SK-N-DZ (cell line): ENCODE results near the gene C1orf159.
"Not testable (repeated sequence)": the region's sequence is repeated elsewhere in the genome, so short reads cannot be mapped to it uniquely, and the experiment has no call there.

Experiments
- DNase-seq: peaks from one replicate; pipeline ENCODE4 v3.0.0-alpha.2; 2015; ENCODE audit warnings: low spot score

Gene C1orf159

DNA sequence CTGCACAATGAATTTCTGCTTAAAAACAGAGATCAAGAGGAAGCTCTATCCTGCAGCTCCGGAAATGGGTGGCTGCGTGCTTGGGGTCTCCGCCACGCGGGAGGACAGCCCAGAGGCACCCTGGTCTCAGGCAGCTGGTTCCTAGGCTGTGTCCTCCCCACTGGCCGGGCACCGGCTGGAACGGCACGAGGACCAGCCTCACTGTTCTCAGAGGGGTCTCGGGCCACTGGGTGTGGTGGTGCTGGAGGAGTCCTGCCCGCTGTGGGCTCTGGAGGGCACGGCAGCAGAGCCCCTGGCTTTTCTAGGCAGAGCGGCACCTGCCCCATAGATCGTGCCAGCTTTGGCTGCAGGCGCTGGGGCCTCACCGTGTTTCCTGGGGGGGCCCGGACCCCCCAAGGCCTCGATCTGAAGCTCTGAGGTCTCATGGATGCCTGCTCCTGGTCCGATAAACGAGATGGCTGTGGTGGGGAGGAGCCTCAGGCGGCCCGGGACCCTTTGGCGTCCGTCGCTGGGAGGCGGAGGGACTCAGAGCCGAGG is 33.6 kb downstream of the C1orf159 start:
- no peak for DNase-seq

DNA sequence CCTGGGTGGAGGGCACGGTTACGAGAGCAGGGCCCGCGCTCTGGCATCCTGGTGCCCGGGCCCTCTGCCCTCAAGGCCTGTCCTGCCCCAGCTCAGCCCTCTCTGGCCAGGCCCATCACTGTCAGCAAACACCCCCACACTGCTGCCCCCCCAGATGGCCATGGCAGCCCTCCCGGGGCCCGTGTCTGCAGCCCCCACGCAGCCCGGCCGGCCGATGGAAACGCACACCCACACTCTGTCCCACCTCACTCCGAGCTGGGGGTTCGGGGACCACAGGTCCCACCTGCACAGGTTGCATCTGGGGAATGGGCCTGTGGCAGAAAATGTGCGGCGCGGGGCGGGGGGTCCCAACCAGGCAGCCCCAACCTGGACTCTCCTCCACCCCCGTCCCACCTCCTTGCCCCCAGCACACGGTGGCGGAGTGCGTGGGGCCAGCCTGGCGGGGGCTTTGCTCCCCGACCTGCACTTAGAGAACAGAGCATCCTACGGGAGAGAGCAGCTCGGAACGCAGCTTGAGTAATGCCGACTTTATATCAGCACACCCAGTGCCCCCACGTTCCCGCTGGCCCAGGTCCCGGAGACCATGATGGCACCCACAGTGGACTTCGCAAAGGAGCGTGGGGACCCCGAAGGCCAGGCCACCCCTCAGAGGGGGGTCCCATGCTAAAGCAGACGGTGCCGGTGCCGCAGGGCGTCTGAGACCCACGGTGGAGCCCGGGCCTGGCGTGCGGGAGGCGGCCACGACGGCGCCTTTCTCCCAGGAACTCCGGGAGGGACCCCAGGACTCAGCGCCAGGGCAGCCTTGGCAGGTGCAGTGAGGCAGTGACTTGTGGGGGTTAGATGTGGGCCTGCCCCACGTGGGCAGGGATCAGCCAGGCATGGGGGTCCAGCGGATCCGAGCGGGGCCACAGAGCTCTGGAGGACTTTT is 34.3 kb downstream of the C1orf159 start:
- DNase-seq, result no peak

DNA sequence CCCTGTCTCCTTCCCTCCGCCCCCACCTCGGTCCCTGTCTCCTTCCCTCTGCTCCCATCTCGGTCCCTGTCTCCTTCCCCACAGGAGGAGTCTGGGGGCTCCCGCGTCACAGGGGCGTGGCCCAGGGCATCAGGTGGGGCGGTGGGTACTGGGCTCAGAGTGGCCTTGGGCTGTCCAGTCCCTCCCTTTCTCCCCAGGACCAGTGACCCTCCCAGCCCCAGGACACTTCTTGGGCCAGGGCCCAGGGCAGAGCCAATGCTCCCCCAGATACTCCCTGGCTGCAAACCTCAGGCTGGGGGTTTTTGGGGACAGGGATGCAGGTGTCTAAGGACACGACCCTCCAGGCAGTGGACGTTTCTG is 35.0 kb downstream of the C1orf159 start:
- DNase-seq, result no peak

DNA sequence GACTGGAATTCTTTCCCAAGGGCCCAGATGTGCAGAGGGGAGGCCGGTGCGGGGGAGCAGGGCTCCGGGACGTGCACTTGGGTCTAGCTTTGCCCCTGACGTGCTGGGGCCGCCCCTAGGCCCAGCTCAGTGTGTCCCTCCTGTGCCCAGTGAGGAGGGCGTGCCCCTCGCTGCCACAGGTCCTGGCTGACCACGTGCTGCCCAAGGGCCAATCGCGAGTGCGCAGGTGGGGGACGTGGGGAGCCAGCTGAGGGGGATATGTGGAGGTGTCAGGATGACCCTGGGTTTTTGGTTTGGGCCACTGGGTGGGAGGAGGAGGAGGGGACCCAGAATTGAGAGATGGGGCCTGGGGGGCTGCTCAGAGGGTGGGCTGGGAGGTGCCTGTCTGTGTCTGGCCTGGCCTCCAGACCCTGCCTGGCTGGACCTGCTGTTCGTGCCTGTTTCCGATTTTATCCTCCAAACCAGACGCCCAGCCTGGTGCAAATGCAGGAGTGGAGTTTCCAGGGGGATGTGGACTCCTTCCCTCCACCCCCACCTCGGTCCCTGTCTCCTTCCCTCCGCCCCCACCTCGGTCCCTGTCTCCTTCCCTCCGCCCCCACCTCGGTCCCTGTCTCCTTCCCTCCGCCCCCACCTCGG is 35.6 kb downstream of the C1orf159 start:
- peak; percentile 80 for DNase-seq

DNA sequence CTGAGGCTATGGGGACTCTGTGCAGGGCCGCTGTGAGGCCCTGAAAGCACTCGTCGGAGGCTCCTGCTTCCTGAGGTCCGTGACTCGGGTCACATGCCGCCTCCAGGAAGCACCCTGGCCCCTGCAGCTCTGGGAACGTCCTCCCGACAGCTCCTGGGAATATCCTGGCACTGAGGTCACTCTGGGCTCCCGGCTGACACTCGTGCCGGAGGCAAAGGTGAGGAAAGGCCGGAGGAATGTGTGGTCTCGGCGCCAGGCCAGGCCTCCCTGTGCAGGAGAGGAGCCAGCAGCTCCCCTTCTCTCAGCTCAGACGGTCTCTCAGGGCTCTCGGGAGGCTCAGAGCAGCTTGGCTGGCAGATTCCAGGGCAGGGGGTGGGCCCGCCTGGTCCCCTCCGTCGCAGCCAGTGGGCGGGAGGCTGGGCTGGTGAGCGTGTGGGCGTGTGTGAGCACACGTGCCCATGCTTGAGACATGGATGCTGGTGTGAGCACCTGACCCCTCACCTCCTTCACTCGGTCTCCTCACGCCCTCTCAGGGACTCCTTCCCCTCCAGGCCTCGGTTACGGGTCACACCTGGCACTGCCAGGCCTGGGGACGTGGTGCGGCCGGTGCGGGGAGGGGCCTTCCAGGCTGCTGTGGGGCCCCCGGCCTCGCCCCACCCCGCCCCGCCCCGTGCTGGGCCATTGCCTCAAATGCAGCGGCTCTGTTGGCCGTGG is 36.3 kb downstream of the C1orf159 start:
- peak; percentile 53 for DNase-seq

DNA sequence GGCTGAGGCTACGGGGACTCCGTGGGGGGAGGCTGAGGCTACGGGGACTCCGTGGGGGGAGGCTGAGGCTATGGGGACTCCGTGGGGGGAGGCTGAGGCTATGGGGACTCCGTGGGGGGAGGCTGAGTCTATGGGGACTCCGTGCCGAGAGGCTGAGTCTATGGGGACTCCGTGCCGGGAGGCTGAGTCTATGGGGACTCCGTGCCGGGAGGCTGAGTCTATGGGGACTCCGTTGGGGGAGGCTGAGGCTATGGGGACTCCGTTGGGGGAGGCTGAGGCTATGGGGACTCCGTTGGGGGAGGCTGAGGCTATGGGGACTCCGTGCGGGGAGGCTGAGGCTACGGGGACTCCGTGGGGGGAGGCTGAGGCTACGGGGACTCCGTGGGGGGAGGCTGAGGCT is 38.5 kb downstream of the C1orf159 start:
- DNase-seq, result not testable (repeated sequence)

DNA sequence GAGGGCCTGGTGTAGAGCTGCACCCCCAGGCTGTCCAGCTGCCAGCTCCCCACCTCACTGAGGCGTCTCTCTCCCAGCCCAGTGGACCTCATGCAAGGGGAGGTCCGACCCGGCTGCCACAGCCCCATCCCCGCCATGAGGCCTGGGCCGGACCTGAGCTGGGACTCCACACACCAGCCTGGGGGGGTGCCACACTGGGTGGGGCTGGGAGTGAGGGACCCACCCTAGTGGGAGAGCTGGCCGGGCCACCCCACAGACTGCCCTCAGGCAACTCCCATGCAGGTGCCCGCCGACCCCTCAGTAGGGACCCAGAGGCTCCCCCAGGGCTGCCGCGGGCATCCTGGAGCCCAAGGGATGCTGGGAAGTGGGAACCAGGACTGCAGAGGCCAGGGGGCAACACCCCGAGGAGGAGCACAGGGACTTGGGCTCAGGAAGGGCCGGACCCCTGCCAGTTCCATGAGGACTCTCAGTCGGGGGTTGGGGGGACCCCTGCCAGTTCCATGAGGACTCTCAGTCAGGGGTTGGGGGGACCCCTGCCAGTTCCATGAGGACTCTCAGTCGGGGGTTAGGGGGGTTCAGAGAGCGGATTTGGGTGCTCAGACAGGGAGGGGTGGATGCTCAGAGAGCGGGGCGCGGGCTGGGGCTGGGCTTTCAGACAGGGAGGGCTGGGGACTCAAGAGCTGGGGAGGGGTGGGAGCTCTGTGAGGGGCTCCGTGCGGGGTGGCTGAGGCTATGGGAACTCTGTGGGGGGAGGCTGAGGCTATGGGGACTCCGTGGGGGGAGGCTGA is 40.5 kb downstream of the C1orf159 start:
- DNase-seq, result no peak

DNA sequence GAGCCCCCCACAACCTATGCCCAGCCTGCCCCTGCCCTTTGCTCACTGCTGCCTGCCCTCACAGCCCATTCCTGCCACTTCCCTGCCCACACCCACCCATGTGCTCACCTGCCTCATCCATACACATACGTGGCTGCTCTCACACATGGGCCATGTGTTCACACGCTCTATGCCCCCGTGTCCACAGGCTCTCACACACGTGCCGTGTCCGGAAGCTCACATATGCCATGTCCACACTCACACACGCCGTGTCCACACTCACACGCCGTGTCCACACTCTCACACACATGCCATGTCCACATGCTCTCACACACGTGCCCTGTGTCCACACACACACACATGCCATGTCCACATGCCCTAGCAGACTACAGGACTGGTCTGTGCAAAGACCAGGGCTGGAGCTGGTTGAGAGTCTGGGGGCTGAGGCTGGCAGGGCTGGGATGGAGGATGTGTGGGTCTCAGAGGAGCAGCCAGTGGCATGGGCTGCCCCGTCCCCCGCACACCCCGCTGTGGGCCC is 41.2 kb downstream of the C1orf159 start:
- DNase-seq, result no peak

DNA sequence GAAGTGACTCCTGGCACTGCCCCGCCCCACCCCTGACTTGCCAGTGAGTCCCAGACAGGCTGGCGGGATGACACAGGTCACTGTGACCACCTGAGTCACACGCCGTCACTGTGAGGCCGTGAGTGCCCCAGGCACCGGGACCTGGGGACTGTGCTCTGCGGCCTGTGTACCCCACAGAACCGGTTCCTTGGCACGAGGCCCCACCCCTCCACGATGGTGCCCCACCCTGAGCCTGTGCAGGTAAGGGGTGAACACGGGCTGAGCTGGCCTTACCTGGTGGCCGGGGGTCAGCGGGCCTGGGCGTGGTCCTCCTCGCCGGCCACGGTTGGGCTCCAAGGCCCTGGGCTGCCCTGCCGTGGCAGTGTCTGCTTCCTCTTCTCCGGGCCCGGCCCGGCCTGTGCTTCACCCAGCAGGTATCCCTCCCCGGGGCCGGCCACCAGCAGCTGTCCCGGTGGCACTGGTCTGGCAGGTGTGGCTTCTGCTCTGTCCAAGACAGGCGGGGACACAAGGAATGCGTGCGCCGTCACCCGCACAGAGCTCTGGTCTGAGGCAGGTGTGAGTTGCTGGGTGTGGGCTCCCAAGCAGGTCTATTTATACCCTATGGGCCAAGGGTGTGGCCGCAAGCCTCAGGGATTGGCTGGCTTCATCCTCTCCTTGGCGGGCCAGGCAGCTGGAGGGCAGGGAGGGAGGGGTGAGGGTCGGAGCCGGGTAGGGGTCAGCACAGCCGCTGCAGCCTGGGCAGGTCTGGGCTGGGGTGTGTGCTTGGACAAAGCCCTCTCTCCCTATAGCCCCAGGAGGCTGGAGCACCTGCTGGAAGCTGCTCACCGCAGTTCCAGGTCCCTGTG is 41.9 kb downstream of the C1orf159 start, which contains the start of gene RNF223:
TSS of gene RNF223 (minus strand) at position 564 of the 845 bp plus-strand sequence. CDS start 1,740 bp downstream, outside the sequence.
- no peak for DNase-seq

DNA sequence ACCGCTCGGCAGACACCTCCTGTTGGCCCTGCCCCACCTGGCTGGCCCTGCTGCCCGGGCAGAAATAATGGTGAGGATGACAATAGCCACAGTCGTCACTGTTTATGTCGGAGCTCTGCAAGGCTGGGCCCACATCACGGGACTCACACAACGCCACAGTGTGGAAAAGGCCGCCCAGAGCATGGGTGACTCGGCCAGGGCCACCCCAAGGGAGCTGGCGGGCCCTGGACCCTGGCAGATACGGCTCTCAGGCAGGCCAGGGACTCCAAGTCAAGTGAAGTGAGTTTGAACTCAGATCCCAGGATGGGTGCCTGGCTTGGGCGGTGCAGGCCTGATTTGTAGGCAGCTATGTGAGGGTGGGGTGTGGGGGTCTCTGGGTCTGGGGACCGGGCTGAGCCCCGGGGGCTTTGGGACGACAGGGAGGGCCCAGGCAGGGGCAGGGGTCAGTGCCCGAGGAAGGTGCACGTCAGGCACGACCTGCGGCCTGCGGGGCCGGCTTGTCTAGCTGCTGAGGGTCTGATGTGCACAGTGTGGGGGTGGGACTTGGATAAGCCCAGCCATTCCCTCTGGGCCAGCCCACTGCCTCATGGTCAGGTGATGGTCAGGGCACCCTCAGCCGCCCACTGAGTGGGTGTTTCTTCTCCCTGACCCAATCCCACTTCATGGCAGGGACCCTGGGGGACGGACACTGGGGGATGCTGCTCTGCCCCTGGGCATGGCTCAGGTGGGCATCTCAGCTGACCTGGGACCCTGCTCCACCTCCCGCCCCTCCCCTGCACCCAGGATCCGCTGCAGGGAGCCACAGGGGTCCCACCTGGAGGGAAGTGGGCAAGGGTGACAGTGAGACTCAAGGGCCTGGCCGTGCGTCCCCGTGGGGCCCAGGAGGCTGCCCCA is 42.8 kb downstream of the C1orf159 start:
- DNase-seq, result no peak

DNA sequence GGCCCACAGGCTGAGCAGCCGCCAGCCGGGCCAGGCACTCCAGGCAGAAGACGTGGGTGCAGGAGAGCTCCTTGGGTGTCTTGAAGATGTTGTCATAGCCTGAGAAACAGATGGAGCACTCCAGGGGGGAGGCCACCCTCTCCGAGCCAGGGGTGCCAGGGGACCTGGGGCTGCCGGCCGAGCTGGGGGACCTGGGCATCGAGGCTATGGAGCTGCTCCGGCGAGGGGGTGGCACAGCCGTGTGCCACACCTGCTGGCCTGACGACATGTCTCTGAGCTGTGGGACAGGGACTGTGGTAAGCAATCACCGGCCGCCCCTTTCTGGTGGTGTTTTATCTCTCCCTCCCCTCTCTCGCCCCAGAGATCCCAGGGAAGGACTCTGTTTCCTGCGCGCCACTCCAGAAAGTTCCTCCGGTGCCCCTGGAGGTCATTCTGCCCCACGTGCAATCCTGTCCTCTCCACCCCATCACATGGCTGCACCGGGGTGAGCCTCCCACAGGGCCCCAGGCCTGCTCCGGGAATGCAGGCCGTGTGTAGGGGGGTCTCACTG is 43.5 kb downstream of the C1orf159 start:
- DNase-seq, result no peak

DNA sequence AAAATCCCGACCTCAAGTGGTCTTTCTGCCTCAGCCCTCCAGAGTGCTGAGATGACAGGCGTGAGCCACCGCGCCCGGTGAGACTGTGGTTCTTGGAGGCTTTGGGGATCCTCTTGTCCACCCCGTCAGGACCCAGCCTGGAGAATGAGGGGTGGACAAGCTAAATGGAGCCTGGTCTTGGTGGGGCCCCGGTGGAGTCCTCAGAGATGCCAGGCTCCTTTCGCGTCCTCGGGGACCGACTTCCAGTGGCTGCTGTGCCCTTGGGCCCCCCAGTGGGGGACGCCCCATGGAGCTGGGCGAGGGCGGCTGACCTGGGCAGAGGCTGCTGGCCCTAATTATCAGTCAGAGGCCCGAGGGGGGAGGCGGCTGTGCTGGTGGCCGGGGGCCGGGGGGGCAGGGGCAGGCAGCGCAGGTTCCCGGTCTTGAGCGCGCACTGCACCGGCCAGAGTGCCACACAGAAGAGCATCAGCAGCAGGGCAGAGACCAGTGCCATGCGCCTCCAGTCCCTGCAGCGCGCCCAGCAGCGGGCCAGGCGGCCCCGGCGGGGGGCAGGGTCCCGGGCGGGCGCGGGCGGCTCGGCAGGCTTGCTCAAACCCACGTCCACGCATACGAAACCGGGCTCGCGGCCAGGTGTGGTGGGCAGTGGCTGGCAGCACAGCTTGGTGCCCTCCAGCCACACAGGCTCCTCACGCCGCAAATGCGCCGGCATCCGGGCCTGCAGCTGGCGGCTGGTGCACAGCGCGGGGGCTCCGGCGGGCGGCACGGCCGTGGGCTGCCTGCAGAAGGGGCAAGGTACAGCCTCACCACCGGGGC is 44.2 kb downstream of the C1orf159 start:
- no peak for DNase-seq

DNA sequence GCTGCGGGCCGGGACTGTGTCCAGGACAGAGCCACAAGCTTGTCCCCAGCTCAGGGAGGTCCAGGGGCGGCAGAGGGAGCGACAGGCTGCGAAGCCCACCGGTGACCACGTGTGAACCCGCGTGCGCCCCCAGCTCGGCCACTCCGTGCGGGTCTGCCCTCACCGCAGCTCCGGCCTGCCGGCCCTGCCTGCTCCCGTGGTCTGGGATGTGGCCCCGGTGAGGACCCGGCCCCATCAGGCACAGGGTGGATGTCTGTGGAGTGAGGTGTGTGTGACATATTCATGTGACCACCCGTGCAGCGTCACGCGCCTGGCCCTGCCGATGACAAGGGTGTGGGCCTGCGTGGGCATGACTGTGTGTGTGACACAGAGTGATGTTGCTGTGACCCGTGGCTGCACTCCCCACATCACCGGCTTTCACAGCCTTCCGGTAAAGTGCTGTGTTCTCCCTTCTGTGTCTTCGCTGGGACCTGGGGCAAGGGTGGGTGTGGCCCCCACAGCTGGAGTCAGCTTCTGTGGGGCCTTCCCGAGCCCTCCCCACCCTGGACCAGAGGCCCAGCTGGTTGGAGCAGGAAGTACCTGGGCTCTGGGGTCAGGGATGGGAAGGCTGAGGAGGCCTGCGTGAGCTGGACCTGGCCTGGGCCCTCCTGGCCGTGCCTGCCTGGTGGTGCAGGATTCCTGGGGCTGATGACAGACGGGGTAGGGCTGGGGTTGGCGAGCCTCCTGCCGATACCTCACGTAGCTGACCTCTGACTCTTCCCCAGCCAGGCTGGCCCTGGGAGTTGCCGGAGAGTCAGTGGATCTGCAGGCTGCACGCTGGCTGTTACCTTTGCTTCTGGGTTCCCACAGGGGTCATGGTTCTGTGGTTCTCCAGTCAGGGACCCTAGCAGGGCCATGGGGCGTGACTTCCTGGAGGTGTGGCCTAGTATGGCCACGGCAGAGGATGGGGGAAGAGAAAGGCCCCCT is 45.9 kb downstream of the C1orf159 start:
- no peak for DNase-seq

DNA sequence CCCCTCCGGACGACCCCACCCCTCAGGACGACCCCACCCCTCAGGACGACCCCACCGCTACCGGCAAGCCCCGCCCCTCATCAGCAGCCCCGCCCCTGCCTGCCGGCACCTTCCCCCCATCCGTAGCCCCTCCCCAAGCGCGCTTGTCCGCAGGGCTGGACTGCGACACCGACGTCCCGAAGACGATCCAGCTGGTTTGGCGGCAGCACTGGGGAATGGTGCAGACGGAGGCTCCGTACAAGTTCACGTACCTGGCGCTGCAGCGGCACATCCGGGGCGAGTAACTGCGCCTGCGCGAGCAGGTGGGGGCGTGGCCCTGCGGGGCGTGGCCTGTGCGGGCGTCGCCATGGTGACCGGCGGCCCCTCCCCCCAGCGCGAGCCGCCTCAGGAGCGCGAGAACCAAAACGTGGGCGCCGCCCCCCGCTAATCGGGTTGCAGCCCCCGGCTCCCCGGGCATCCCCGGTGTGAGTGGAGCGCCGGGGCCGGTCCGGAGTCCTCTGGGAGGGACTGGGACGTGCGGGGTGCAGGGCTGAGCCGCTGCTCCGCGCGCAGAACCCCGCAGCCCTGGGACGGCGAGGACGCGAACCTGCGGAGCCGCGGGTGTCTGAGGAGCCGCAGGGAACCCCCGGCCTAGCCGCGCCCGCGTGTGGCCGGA is 46.7 kb downstream of the C1orf159 start:
- DNase-seq, result peak; percentile 65

DNA sequence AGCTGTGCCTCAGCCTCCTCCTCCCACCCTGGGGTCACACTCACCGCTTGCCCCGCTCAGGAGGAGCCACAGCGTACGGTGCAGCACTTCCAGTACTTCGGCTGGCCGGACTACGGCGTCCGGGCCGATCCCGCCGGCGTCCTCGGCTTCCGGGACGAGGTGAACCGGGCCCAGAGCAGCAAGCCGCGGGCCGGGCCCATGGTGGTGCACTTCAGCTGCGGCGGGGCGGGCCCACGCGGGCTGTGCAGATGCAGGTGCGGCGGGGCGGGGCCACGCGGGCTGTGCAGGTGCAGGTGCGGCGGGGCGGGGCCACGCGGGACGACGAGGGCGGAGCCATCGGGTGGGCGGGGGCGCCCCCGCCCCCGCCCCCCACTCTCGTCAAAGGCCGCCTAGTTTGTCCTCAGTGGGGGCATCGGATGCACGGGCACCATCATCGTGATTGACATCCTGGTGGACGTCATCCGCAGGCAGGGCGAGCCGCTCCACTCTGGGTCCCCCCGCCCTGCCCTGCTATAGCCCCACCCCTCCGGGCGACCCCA is 47.3 kb downstream of the C1orf159 start:
- DNase-seq, result no peak
